Measurements from ENCODE around the gene ACTN4. TPM values are rescaled to one million over a fixed set of nuclear protein-coding genes. Genes with fewer than 3 reads are reported as not detected.

ACTN4 gene
- total and polyA plus RNA-seq, 2 experiments from 2014 or later: 68.9 to 427 TPM

GRCh38 chr19:38632476-38633213 lies 14.8 kb upstream of the ACTN4 start:
- Mint-ChIP-seq H3K9me3 (no peaks in the 10 kb centered on the region), H3K36me3 (ENCODE audit: low read depth) (peaks cover 88% of the 10 kb centered on the region), H3K4me3 (no peak overlapping the region; the same call in 2 of the 3 replicates), H3K27ac (no peak overlapping the region; the same call in 1 of the 2 replicates), H3K4me1 (peaks cover 14% of the 10 kb centered on the region), H3K27me3 (ENCODE audit: insufficient read depth, low read depth, poor library complexity) (peaks cover 13% of the 10 kb centered on the region)
- no peak for TF ChIP-seq ZNF462 (CRISPR knock-in tag; IDR thresholded peaks at IDR 0.05)
- TF ChIP-seq NANOG (IDR thresholded peaks at IDR 0.05; ENCODE audit: borderline replicate concordance): no peak
- no peak for TF ChIP-seq ZNF114 (CRISPR knock-in tag; IDR thresholded peaks at IDR 0.05)
- no peak for TF ChIP-seq POLR2AphosphoS5 (IDR thresholded peaks at IDR 0.05; ENCODE audit: low read depth)
- TF ChIP-seq EZH2phosphoT487 (IDR thresholded peaks at IDR 0.05; ENCODE audit: unreplicated experiment): no peak
- no peak for TF ChIP-seq STAT1 (IDR thresholded peaks at IDR 0.05; ENCODE audit: unreplicated experiment)
- no peak for TF ChIP-seq EZH2 (IDR thresholded peaks at IDR 0.05; ENCODE audit: low read depth, unreplicated experiment)
- no peak for TF ChIP-seq REST (IDR thresholded peaks at IDR 0.05; ENCODE audit: unreplicated experiment)
- no peak for TF ChIP-seq CTCF (conservative IDR thresholded peaks at IDR 0.05; ENCODE audit: low read depth in 2 of 2)
- H4K20me1 ChIP-seq (replicated peaks; ENCODE audit: insufficient read depth): peaks cover 4% of the 10 kb centered on the region; the same call in 1 of the 2 replicates
- H3K27ac ChIP-seq (ENCODE audit: low read depth): no peak overlapping the region
- peaks cover 22% of the 10 kb centered on the region for H3K36me3 ChIP-seq (ENCODE audit: insufficient read depth)
- peaks cover 16% of the 10 kb centered on the region for H3F3A ChIP-seq (replicated peaks; ENCODE audit: low read depth)
- no peak overlapping the region for H2AFZ ChIP-seq
- no peak for ATAC-seq
- H3K4me2 ChIP-seq: no peak overlapping the region
- DNase-seq (ENCODE audit: low spot score): no peak
- H3K79me2 ChIP-seq (replicated peaks; ENCODE audit: insufficient read depth): no peaks in the 10 kb centered on the region
- H3K4me3 ChIP-seq: no peak overlapping the region
- no peaks in the 10 kb centered on the region for H3K27me3 ChIP-seq (ENCODE audit: insufficient read depth)
- H3K4me1 ChIP-seq (ENCODE audit: insufficient read depth): peaks cover 4% of the 10 kb centered on the region; the same call in 1 of the 2 replicates
- no peaks in the 10 kb centered on the region for H3K9me2 ChIP-seq (ENCODE audit: insufficient read depth)

Data from GM23338 (cell line).